Heart left ventricle (tissue), 16 donors: ENCODE results near the gene ODF2L. TPM values are rescaled to one million over a fixed set of nuclear protein-coding genes. Genes with fewer than 3 reads are reported as not detected.

ENCODE experiments used
- ATAC-seq, 4 donors: fragments of 200-7000 bp; cut with Tn5 transposase; one replicate each; pipeline ENCODE4 v1.9.1; 2020 to 2022; ENCODE audit warnings: moderate library complexity in 4 of 4, mild to moderate bottlenecking in 3 of 4, moderate number of reproducible peaks in 1 of 4
- DNase-seq, 5 donors: peaks; one replicate each; pipeline ENCODE4 v3.0.0-alpha.2; 2020
- H3K27ac ChIP-seq, 12 donors: fragments of 200-600 bp; sonication (generic) in 4 of 12; one replicate each; pipeline versions ENCODE4 v1.5.0 to v1.8.0; 2016 to 2022; ENCODE audit warnings: mild to moderate bottlenecking in 2 of 12
- H3K27me3 ChIP-seq, 9 donors: fragments of 200-600 bp; sonication (generic) in 2 of 9; one replicate each; pipeline versions ENCODE4 v1.5.1 to v1.8.0; 2016 to 2022; ENCODE audit warnings: mild to moderate bottlenecking in 3 of 9
- H3K36me3 ChIP-seq, 9 donors: fragments of 200-600 bp; sonication (generic) in 2 of 9; one replicate each; pipeline versions ENCODE4 v1.5.0 to v1.8.0; 2018 to 2022; ENCODE audit warnings: mild to moderate bottlenecking in 2 of 9
- H3K4me1 ChIP-seq, 12 donors: fragments of 200-600 bp; sonication (generic) in 4 of 12; one replicate each; pipeline versions ENCODE4 v1.5.0 to v1.8.0; 2016 to 2022; ENCODE audit warnings: mild to moderate bottlenecking in 3 of 12
- H3K4me3 ChIP-seq, 12 donors: fragments of 200-600 bp; sonication (generic) in 4 of 12; one replicate each; pipeline versions ENCODE4 v1.5.0 to v1.8.0; 2017 to 2022; ENCODE audit warnings: mild to moderate bottlenecking in 9 of 12, moderate library complexity in 4 of 12
- H3K9me3 ChIP-seq, 12 donors: fragments of 200-600 bp; sonication (generic) in 4 of 12; one replicate each; pipeline versions ENCODE4 v1.5.0 to v1.8.0; 2016 to 2022; ENCODE audit warnings: mild to moderate bottlenecking in 1 of 12
- CTCF ChIP-seq, 12 donors: fragments of 200-600 bp; sonication (generic) in 4 of 12; IDR thresholded peaks; one replicate each; pipeline versions ENCODE4 v1.5.0 to v1.8.0; 2018 to 2022; ENCODE audit warnings: antibody characterized with exemption in 12 of 12, mild to moderate bottlenecking in 5 of 12
- POLR2A ChIP-seq, 2 donors: fragments of 450-650 bp; IDR thresholded peaks; one replicate each; pipeline ENCODE4 v1.6.1; 2017; ENCODE audit warnings: antibody characterized with exemption in 2 of 2, mild to moderate bottlenecking in 2 of 2, moderate library complexity in 2 of 2
- WGBS, 4 donors: extraction: QIAGEN DNeasy Blood & Tissue Kit in 2 of 4; methylation state at CpG; one replicate each; pipeline versions ENCODE4 v1.1.5 to v1.1.7; 2013 to 2018; 5-methylcytosine and 5-hydroxymethylcytosine counted together
- intact Hi-C, 10 donors: fragments of 100-400 bp; cut with DNase I; formaldehyde crosslinking; loops; one replicate each; pipeline versions ENCODE4 v1.11.1 to v1.14.2; 2022
- long read RNA-seq, 3 donors: library from polyadenylated mRNA; unstranded; transcript quantifications; one replicate each; pipeline ENCODE4 v2.0.0, GENCODE V29; 2020 to 2021
- polyA plus RNA-seq, 2 donors: library from polyadenylated mRNA; stranded (reverse); fragments of 200-250 nt; gene quantifications; one replicate each; pipeline ENCODE4 v1.2.3, GENCODE V29; 2013
- total RNA-seq, 9 donors: library from RNA; depleted of rRNA in 2 of 9; stranded (reverse); fragments of >200 nt in 2 of 9; fragmentation: NEBNext Ultra II Directional in 3 of 9; extraction: Animal tissue kit (Norgen Biotek cat#: 25700) in 3 of 9; gene quantifications; one replicate each; pipeline versions ENCODE4 v1.1.0 to v1.2.4, GENCODE V29; 2016 to 2023
- donor health status: ischemic (EF 13 %, LVEDD 7.1; RV severe dilation, severe dysfunction).
- donor health status: healthy with polysubstance abuse.
- donor health status: DM: no; HTN: yes; CAD: no.
- donor health status: DM: no; HTN: no; CAD: no.
- donor health status: ischemic (EF 25% LVEDD 6.9; RV normal size, moderate dysfunction).
- donor health status: ischemic (EF 25% LVEDD 5.7; RV mildly dilated, moderate dysfunction).
- donor health status: healthy.
- donor health status: DM: yes; HTN: yes; CAD: no.
- donor health status: ischemic (EF 35%, LVEDD 5.7; RV mildly dilated, moderate dysfunction).
- donor health status: nonischemic (EF 11% LVEDD 7.7; RV severe dilation, severe dysfunction).
- donor health status: DM: yes; HTN: yes; CAD: no.
- donor health status: PGD.
- donor health status: ischemic (EF 29% LVEDD 5.4; RV normal size, mild dysfunction).
- donor health status: nonischemic (EF 23%, LVEDD 6.1; RV moderate dilation, normal function).

The ODF2L gene
- total RNA-seq (10 to 100 TPM in 6 of 9 donors, 1 to 10 TPM in 3; 6.2 to 23.7 (median 12.3) TPM), polyA plus RNA-seq (10 to 100 TPM in 1 of 2 donors, 1 to 10 TPM in 1; 8.6 to 14.0 TPM)
- long read RNA-seq, donor 1, partial matches to known transcripts, result 1 of 5 reads
- long read RNA-seq, donor 1, other reads (novel, unspliced or antisense), result 4 of 5 reads
- long read RNA-seq, donor 2, partial matches to known transcripts, result 9 of 15 reads
- long read RNA-seq, donor 2, other reads (novel, unspliced or antisense), result 4 of 15 reads
- long read RNA-seq, donor 3, partial matches to known transcripts, result 1 of 7 reads
- long read RNA-seq, donor 3, other reads (novel, unspliced or antisense), result 4 of 7 reads

- TF ChIP-seq POLR2A (IDR thresholded peaks at IDR 0.05) (peak in 1 of 2 donors; percentile 78), CTCF (IDR thresholded peaks at IDR 0.05) (no peak)
- H3K9me3 ChIP-seq, result peaks cover 0 to 7% (median 0%) of the 10 kb centered on the region in 12 donors
- H3K4me1 ChIP-seq, result peaks cover 0 to 30% (median 12%) of the 10 kb centered on the region in 12 donors
- H3K4me3 ChIP-seq, result peak within 1 kb of the TSS; percentile 55 to 95 (median 82)
- ATAC-seq (peak; percentile 99 to 100 (median 100)), DNase-seq (peak; percentile 90 to 95 (median 92))
- intact Hi-C loops, result loop anchor here in 3 of 10 donors (5.0 to 10.0 kb wide), 3 partner anchors 106 to 689 kb away; partner anchors contain the start of gene SH3GLB1 (in 2 of the 3)
- H3K27me3 ChIP-seq, result no peaks in the 10 kb centered on the region
- no peaks in the 10 kb centered on the region for H3K36me3 ChIP-seq
- peak within 1 kb of the TSS in 11 of 12 donors; percentile 66 to 89 (median 81) for H3K27ac ChIP-seq
- 0% methylated on average over 45 to 56 of the region's 56 CpGs for WGBS, 4 donors
These were observed at the start of gene ODF2L for GRCh38 chr1:86395751-86396497. Gene ODF2L, minus strand, starts transcription at chr1:86396323. Its CDS starts 9,296 bp downstream, at chr1:86387027.

- Histone ChIP-seq H3K27me3 (no peaks in the 10 kb centered on the region), H3K36me3 (no peaks in the 10 kb centered on the region), H3K4me1 (no peaks in the 10 kb centered on the region), H3K9me3 (no peaks in the 10 kb centered on the region), H3K4me3 (no peak overlapping the region), H3K27ac (no peak overlapping the region)
- ATAC-seq (no peak), DNase-seq (no peak)
- intact Hi-C loops, result no loop called here
- WGBS, 4 donors, result 56 to 90% (median 77%) methylated on average over 1 of the region's 1 CpG
- TF ChIP-seq POLR2A (IDR thresholded peaks at IDR 0.05) (no peak), CTCF (IDR thresholded peaks at IDR 0.05) (no peak)
These were observed 49.8 kb upstream of the ODF2L start for GRCh38 chr1:86445919-86446318.

GRCh38 chr1:86441997-86442396 is 45.9 kb upstream of the ODF2L start:
- Histone ChIP-seq H3K27ac (no peak overlapping the region), H3K36me3 (no peaks in the 10 kb centered on the region), H3K4me1 (no peaks in the 10 kb centered on the region), H3K4me3 (no peak overlapping the region), H3K27me3 (peaks cover 0 to 4% (median 0%) of the 10 kb centered on the region in 9 donors), H3K9me3 (no peaks in the 10 kb centered on the region)
- no peak for ATAC-seq
- DNase-seq, result no peak
- TF ChIP-seq CTCF (IDR thresholded peaks at IDR 0.05), result no peak
- TF ChIP-seq POLR2A (IDR thresholded peaks at IDR 0.05), result no peak
- 73 to 85% (median 78%) methylated on average over 1 of the region's 1 CpG for WGBS, 4 donors
- intact Hi-C loops, result no loop called here

- no peaks in the 10 kb centered on the region for H3K36me3 ChIP-seq
- WGBS, 4 donors, result 74 to 80% (median 75%) methylated on average over 2 of the region's 2 CpGs
- no peak overlapping the region for H3K4me3 ChIP-seq
- peaks cover 0 to 4% (median 0%) of the 10 kb centered on the region in 9 donors for H3K27me3 ChIP-seq
- H3K4me1 ChIP-seq, result no peaks in the 10 kb centered on the region
- H3K27ac ChIP-seq, result no peak overlapping the region
- ATAC-seq, result no peak
- TF ChIP-seq CTCF (IDR thresholded peaks at IDR 0.05), result no peak
- TF ChIP-seq POLR2A (IDR thresholded peaks at IDR 0.05), result no peak
- H3K9me3 ChIP-seq, result no peaks in the 10 kb centered on the region
- intact Hi-C loops, result no loop called here
- no peak for DNase-seq
These were observed 45.5 kb upstream of the ODF2L start for GRCh38 chr1:86441581-86441980.
